Neural progenitor cell (in vitro differentiated cells): Measurements from ENCODE around the gene SLC25A43. TPM values are rescaled to one million over a fixed set of nuclear protein-coding genes. Genes with fewer than 3 reads are reported as not detected.
"Not testable (repeated sequence)": the region's sequence is repeated elsewhere in the genome, so short reads cannot be mapped to it uniquely, and the experiment has no call there.

Experiments used
- DNase-seq: peaks from one replicate; pipeline ENCODE4 v3.0.0-alpha.2; 2016; ENCODE audit warnings: low spot score
- H2AFZ ChIP-seq: fragments of 200-600 bp; sonication (generic); replicated peaks from 2 replicates; pipeline ENCODE4 v1.6.1; 2016; ENCODE audit warnings: antibody characterized with exemption
- H3F3A ChIP-seq: fragments of 200-600 bp; sonication (generic); 2 replicates; pipeline ENCODE4 v1.6.1; 2016; ENCODE audit warnings: antibody characterized with exemption, low read depth
- H3K27ac ChIP-seq: fragments of 200-600 bp; sonication (generic); 2 replicates; pipeline ENCODE4 v1.5.1; 2016; ENCODE audit warnings: mild to moderate bottlenecking
- H3K27me3 ChIP-seq: fragments of 200-600 bp; sonication (generic); 2 replicates; pipeline ENCODE4 v1.6.1; 2016; ENCODE audit warnings: mild to moderate bottlenecking, moderate library complexity
- H3K36me3 ChIP-seq: fragments of 200-600 bp; sonication (generic); 2 replicates; pipeline ENCODE4 v1.5.1; 2016
- H3K4me1 ChIP-seq: fragments of 200-600 bp; sonication (generic); 2 replicates; pipeline ENCODE4 v1.6.1; 2016; ENCODE audit warnings: mixed run types
- H3K4me2 ChIP-seq: fragments of 200-600 bp; sonication (generic); 2 replicates; pipeline ENCODE4 v1.6.1; 2016
- H3K4me3 ChIP-seq: fragments of 200-600 bp; sonication (generic); 2 replicates; pipeline ENCODE4 v1.5.1; 2016
- H3K79me2 ChIP-seq: fragments of 200-600 bp; sonication (generic); 2 replicates; pipeline ENCODE4 v1.6.1; 2016; ENCODE audit warnings: low read depth
- H3K9ac ChIP-seq: fragments of 200-600 bp; sonication (generic); 2 replicates; pipeline ENCODE4 v1.6.1; 2016
- H3K9me3 ChIP-seq: fragments of 200-600 bp; sonication (generic); 2 replicates; pipeline ENCODE4 v1.5.1; 2016; ENCODE audit warnings: low read depth
- H4K20me1 ChIP-seq: fragments of 200-600 bp; sonication (generic); 2 replicates; pipeline ENCODE4 v1.6.1; 2016; ENCODE audit warnings: low read depth
- H3K27ac Mint-ChIP-seq: 3 replicates; pipeline ENCODE4 v1.8.0; 2021; ENCODE audit warnings: mixed read lengths
- H3K27me3 Mint-ChIP-seq: 2 replicates; pipeline ENCODE4 v1.8.0; 2022; ENCODE audit warnings: low read depth, mild to moderate bottlenecking, inconsistent platforms, moderate library complexity, mixed read lengths; ENCODE audit not compliant: insufficient read depth
- H3K36me3 Mint-ChIP-seq: 3 replicates; pipeline ENCODE4 v1.8.0; 2021; ENCODE audit warnings: mixed read lengths
- H3K4me1 Mint-ChIP-seq: 3 replicates; pipeline ENCODE4 v1.8.0; 2021; ENCODE audit warnings: mixed read lengths
- H3K4me3 Mint-ChIP-seq: 3 replicates; pipeline ENCODE4 v1.8.0; 2021; ENCODE audit warnings: mild to moderate bottlenecking, moderate library complexity, mixed read lengths
- H3K9me3 Mint-ChIP-seq: 3 replicates; pipeline ENCODE4 v1.8.0; 2020; ENCODE audit warnings: mixed read lengths
- EZH2 ChIP-seq: fragments of 200-600 bp; sonication (generic); IDR thresholded peaks from 2 replicates; pipeline ENCODE4 v1.6.1; 2017; ENCODE audit warnings: antibody characterized with exemption, mild to moderate bottlenecking, moderate library complexity
- EZH2phosphoT487 ChIP-seq: fragments of 200-600 bp; sonication (generic); IDR thresholded peaks from 2 replicates; pipeline ENCODE4 v1.6.1; 2017; ENCODE audit warnings: antibody characterized with exemption
- total RNA-seq: library from RNA; depleted of rRNA; stranded (reverse); fragments of >200 nt; gene quantifications from 2 replicates; pipeline ENCODE4 v1.2.3, GENCODE V29; 2015; ENCODE audit warnings: low replicate concordance
- TF ChIP-seq, protein P1 (sequence below): fragments of 200-600 bp; sonication (generic); IDR thresholded peaks from 2 replicates; pipeline ENCODE4 v1.5.1; 2017; ENCODE audit warnings: antibody characterized with exemption, mild to moderate bottlenecking

Gene SLC25A43
- total RNA-seq, 1 donor from 2014 or later = 5.4 TPM

DNA sequence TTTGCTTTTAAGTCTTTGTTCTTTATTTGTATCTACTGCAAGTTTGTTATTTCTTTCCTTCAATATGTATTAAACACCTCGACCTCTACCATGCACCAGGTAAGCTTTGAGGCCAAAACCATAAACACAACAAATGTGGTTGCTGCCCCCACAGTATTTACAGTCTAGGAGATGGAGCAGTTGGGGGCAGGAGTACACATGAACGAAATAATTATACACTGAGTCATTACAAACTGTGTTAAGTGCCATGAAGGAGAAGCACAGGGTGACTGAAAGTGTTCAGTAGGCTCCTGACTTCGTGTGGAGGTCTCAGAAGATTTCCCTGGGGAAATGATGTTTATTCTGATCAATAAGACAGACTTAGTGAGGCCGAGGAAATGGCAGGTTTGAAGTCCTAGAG is 30.3 kb downstream of the SLC25A43 start:
- H3K9me3 ChIP-seq = no peaks in the 10 kb centered on the region
- Mint-ChIP-seq H3K4me3 (no peak overlapping the region), H3K9me3 (peaks cover 17% of the 10 kb centered on the region), H3K27me3 (peaks cover 2% of the 10 kb centered on the region), H3K27ac (no peak overlapping the region), H3K36me3 (peaks cover 2% of the 10 kb centered on the region), H3K4me1 (no peaks in the 10 kb centered on the region)
- H3K36me3 ChIP-seq = no peaks in the 10 kb centered on the region
- no peak overlapping the region for H3K27ac ChIP-seq
- no peak for TF ChIP-seq EZH2phosphoT487
- TF ChIP-seq, protein P1, sequence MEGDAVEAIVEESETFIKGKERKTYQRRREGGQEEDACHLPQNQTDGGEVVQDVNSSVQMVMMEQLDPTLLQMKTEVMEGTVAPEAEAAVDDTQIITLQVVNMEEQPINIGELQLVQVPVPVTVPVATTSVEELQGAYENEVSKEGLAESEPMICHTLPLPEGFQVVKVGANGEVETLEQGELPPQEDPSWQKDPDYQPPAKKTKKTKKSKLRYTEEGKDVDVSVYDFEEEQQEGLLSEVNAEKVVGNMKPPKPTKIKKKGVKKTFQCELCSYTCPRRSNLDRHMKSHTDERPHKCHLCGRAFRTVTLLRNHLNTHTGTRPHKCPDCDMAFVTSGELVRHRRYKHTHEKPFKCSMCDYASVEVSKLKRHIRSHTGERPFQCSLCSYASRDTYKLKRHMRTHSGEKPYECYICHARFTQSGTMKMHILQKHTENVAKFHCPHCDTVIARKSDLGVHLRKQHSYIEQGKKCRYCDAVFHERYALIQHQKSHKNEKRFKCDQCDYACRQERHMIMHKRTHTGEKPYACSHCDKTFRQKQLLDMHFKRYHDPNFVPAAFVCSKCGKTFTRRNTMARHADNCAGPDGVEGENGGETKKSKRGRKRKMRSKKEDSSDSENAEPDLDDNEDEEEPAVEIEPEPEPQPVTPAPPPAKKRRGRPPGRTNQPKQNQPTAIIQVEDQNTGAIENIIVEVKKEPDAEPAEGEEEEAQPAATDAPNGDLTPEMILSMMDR = no peak
- TF ChIP-seq EZH2 = no peak
- H3K4me3 ChIP-seq = no peak overlapping the region
- peaks cover 2% of the 10 kb centered on the region for H3F3A ChIP-seq
- no peaks in the 10 kb centered on the region for H3K79me2 ChIP-seq
- DNase-seq = no peak
- H3K4me2 ChIP-seq = no peak overlapping the region
- no peak overlapping the region for H3K9ac ChIP-seq
- no peak overlapping the region for H2AFZ ChIP-seq
- H3K4me1 ChIP-seq = peaks cover 10% of the 10 kb centered on the region
- no peaks in the 10 kb centered on the region for H4K20me1 ChIP-seq
- H3K27me3 ChIP-seq = no peaks in the 10 kb centered on the region

- not testable (repeated sequence) for H3K27ac ChIP-seq, H3K36me3 ChIP-seq, H3K4me3 Mint-ChIP-seq
Observed at GRCh38 chrX:119441295-119441694, 42.2 kb downstream of the SLC25A43 start.

DNA sequence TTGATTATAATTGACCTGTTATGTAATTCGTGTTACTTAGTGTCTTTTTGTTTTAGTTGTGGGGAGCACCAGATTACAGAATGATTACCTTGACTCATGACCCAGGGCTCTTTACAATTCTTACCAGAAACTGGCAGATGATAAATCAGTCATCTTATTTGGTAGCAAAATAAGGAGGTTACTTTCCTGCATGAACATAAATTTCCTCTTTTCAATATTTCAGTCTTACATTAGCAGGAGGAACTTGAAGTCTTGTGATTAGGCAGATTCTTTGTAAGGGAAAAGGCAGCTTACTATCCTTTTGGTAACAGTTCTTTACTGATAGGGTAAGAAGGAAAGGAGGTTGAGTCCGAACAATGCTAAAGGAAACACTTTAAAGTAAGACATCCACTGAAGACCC is 43.1 kb downstream of the SLC25A43 start:
- H3K27me3 Mint-ChIP-seq = no peaks in the 10 kb centered on the region
- H3K27ac Mint-ChIP-seq = no peak overlapping the region
- Histone ChIP-seq H3K36me3 (no peaks in the 10 kb centered on the region), H3K27me3 (no peaks in the 10 kb centered on the region), H3K79me2 (no peaks in the 10 kb centered on the region), H3K4me3 (no peak overlapping the region), H3K4me2 (no peak overlapping the region), H4K20me1 (no peaks in the 10 kb centered on the region), H2AFZ (no peak overlapping the region), H3K9me3 (no peaks in the 10 kb centered on the region), H3F3A (no peaks in the 10 kb centered on the region), H3K27ac (no peak overlapping the region), H3K9ac (no peak overlapping the region), H3K4me1 (no peaks in the 10 kb centered on the region)
- no peak for DNase-seq
- H3K36me3 Mint-ChIP-seq = peaks cover 2% of the 10 kb centered on the region
- no peaks in the 10 kb centered on the region for H3K4me1 Mint-ChIP-seq
- peaks cover 5% of the 10 kb centered on the region for H3K9me3 Mint-ChIP-seq
- no peak overlapping the region for H3K4me3 Mint-ChIP-seq
- TF ChIP-seq, protein P1 = no peak
- TF ChIP-seq EZH2 = no peak
- no peak for TF ChIP-seq EZH2phosphoT487

More at GRCh38 chrX:119441295-119441694, 42.2 kb downstream of the SLC25A43 start:
- not testable (repeated sequence) for H3K4me3 ChIP-seq, DNase-seq, H3K27ac Mint-ChIP-seq, H3K9ac ChIP-seq, H4K20me1 ChIP-seq, H3K4me2 ChIP-seq, H3K27me3 ChIP-seq, H3K4me1 ChIP-seq, H2AFZ ChIP-seq, H3K27me3 Mint-ChIP-seq, H3F3A ChIP-seq, H3K9me3 ChIP-seq, H3K79me2 ChIP-seq, H3K36me3 Mint-ChIP-seq, H3K9me3 Mint-ChIP-seq, H3K4me1 Mint-ChIP-seq

GRCh38 chrX:119453202-119453601 is 54.1 kb downstream of the SLC25A43 start:
- Histone ChIP-seq H3F3A (no peaks in the 10 kb centered on the region), H3K9me3 (no peaks in the 10 kb centered on the region), H4K20me1 (no peaks in the 10 kb centered on the region), H3K4me3 (no peak overlapping the region), H3K79me2 (no peaks in the 10 kb centered on the region), H3K4me2 (no peak overlapping the region), H3K27me3 (no peaks in the 10 kb centered on the region), H3K27ac (no peak overlapping the region), H3K36me3 (no peaks in the 10 kb centered on the region), H3K4me1 (no peaks in the 10 kb centered on the region), H3K9ac (no peak overlapping the region), H2AFZ (no peak overlapping the region)
- DNase-seq = no peak
- Mint-ChIP-seq H3K27ac (no peak overlapping the region), H3K27me3 (no peaks in the 10 kb centered on the region), H3K9me3 (peaks cover 14% of the 10 kb centered on the region), H3K4me1 (no peaks in the 10 kb centered on the region), H3K36me3 (no peaks in the 10 kb centered on the region), H3K4me3 (no peak overlapping the region)
- TF ChIP-seq, protein P1 = no peak
- no peak for TF ChIP-seq EZH2phosphoT487
- TF ChIP-seq EZH2 = no peak
